Bronchial epithelial cell (primary cell): ENCODE results near the gene TMEM42. TPM values are rescaled to one million over a fixed set of nuclear protein-coding genes. Genes with fewer than 3 reads are reported as not detected.

ENCODE experiments used
- DNase-seq: peaks from one replicate; pipeline ENCODE4 v3.0.0-alpha.2; 2010; ENCODE audit warnings: low read depth
- FAIRE-seq: peaks from 2 replicates; lab custom pipeline; 2011; peaks lifted over from hg19 to GRCh38; lab: Jason Lieb, UNC
- H3K27me3 ChIP-seq: 2 replicates; pipeline ENCODE4 v1.5.1; 2011; ENCODE audit warnings: low read length; ENCODE audit not compliant: control insufficient read depth, insufficient read depth
- H3K36me3 ChIP-seq: 2 replicates; pipeline ENCODE4 v1.5.1; 2011; ENCODE audit warnings: low read length; ENCODE audit not compliant: control insufficient read depth, insufficient read depth
- H3K4me3 ChIP-seq: 2 replicates; pipeline ENCODE4 v1.5.1; 2011; ENCODE audit warnings: mild to moderate bottlenecking, low read depth, low read length, control low read depth
- total RNA-seq: library from RNA; depleted of rRNA; stranded (reverse); fragments of >200 nt; gene quantifications from 2 replicates; pipeline ENCODE4 v1.2.1, GENCODE V29; 2014
- TF ChIP-seq, protein P1 (sequence below): IDR thresholded peaks from 2 replicates; pipeline ENCODE4 v1.5.1; 2011; ENCODE audit warnings: mild to moderate bottlenecking, moderate library complexity, low read length, control low read depth, inconsistent platforms; ENCODE audit not compliant: insufficient read depth, severe bottlenecking

The TMEM42 gene
- total RNA-seq, 1 donor from 2014 or later: 17.1 TPM

DNA sequence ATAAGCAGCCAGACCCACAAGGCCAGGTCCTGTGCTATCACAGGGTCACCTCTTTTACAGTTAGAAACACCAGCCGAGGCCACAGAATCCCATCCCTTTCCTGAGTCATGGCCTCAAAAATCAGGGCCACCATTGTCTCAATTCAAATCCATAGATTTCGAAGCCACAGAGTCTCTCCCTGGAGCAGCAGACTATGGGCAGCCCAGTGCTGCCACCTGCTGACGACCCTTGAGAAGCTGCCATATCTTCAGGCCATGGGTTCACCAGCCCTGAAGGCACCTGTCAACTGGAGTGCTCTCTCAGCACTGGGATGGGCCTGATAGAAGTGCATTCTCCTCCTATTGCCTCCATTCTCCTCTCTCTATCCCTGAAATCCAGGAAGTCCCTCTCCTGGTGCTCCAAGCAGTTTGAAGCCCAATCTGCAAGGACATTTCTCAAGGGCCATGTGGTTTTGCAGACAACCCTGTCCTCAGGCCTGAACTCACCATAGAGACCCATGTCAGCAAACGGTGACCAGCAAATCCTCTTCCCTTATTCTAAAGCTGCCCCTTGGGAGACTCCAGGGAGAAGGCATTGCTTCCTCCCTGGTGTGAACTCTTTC, 52.3 kb downstream of the TMEM42 start:
- TF ChIP-seq, protein P1, sequence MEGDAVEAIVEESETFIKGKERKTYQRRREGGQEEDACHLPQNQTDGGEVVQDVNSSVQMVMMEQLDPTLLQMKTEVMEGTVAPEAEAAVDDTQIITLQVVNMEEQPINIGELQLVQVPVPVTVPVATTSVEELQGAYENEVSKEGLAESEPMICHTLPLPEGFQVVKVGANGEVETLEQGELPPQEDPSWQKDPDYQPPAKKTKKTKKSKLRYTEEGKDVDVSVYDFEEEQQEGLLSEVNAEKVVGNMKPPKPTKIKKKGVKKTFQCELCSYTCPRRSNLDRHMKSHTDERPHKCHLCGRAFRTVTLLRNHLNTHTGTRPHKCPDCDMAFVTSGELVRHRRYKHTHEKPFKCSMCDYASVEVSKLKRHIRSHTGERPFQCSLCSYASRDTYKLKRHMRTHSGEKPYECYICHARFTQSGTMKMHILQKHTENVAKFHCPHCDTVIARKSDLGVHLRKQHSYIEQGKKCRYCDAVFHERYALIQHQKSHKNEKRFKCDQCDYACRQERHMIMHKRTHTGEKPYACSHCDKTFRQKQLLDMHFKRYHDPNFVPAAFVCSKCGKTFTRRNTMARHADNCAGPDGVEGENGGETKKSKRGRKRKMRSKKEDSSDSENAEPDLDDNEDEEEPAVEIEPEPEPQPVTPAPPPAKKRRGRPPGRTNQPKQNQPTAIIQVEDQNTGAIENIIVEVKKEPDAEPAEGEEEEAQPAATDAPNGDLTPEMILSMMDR: peak; percentile 87
- DNase-seq (peak; percentile 59), FAIRE-seq (peak; percentile 81)
- Histone ChIP-seq H3K27me3 (no peaks in the 10 kb centered on the region), H3K4me3 (no peak overlapping the region), H3K36me3 (no peaks in the 10 kb centered on the region)

- TF ChIP-seq, protein P1: peak; percentile 39
- Histone ChIP-seq H3K4me3 (no peak overlapping the region), H3K36me3 (no peaks in the 10 kb centered on the region), H3K27me3 (no peaks in the 10 kb centered on the region)
- FAIRE-seq (no peak), DNase-seq (no peak)
Observed at GRCh38 chr3:44914936-44915335, 53.2 kb downstream of the TMEM42 start.

Other genes with a start within 250 kb of the TMEM42 start
- 16.3 and 17.6 TPM in 2 replicates for gene ZNF197, start 236.9 kb upstream of the TMEM42 start, total RNA-seq
- 14.0 and 14.5 TPM in 2 replicates for gene ZNF35, start 213.2 kb upstream of the TMEM42 start, total RNA-seq
- gene ZNF502, start 149.3 kb upstream of the TMEM42 start, total RNA-seq: 4.4 and 5.8 TPM in 2 replicates
- gene ZNF501, start 132.3 kb upstream of the TMEM42 start, total RNA-seq: 5.5 and 6.8 TPM in 2 replicates
- gene KIAA1143, start 100.3 kb upstream of the TMEM42 start, total RNA-seq: 11.0 and 11.3 TPM in 2 replicates
- 0.53 and 0.64 TPM in 2 replicates for gene KIF15, start 100.1 kb upstream of the TMEM42 start, total RNA-seq
- under 0.01 TPM in 2 replicates for gene TGM4, start 12.7 kb downstream of the TMEM42 start, total RNA-seq
- 62.1 and 91.1 TPM in 2 replicates for gene ZDHHC3, start 114.3 kb downstream of the TMEM42 start, total RNA-seq
- 60.0 and 70.3 TPM in 2 replicates for gene EXOSC7, start 114.3 kb downstream of the TMEM42 start, total RNA-seq
- 0.13 TPM in 1 of 2 replicates, not detected in the other for gene CLEC3B, start 164.4 kb downstream of the TMEM42 start, total RNA-seq